Stimulated activated CD4-positive, alpha-beta T cell treated with anti-CD3 and anti-CD28 coated beads, Interleukin-15, amount 100 ng/mL, for 24 hours (primary cell): ENCODE results near the gene PAWR.
"Not testable (repeated sequence)": the region's sequence is repeated elsewhere in the genome, so short reads cannot be mapped to it uniquely, and the experiment has no call there.

Experiments used
- DNase-seq: peaks from one replicate; pipeline ENCODE4 v3.0.0-alpha.2; 2020

The PAWR gene

GRCh38 chr12:79644274-79645234 is 46.2 kb downstream of the PAWR start:
- no peak for DNase-seq

GRCh38 chr12:79643821-79644220 is 46.9 kb downstream of the PAWR start:
- no peak for DNase-seq

- no peak for DNase-seq
These were observed 52.3 kb downstream of the PAWR start for GRCh38 chr12:79638490-79638889.

- no peak for DNase-seq
These were observed 53.7 kb downstream of the PAWR start for GRCh38 chr12:79637093-79637492.

- no peak for DNase-seq
These were observed 55.1 kb downstream of the PAWR start for GRCh38 chr12:79635676-79636075.

GRCh38 chr12:79634957-79635471 is 55.8 kb downstream of the PAWR start:
- DNase-seq = no peak

GRCh38 chr12:79629561-79629960 is 61.2 kb downstream of the PAWR start:
- DNase-seq = no peak

- DNase-seq = not testable (repeated sequence)
These were observed 64.0 kb downstream of the PAWR start for GRCh38 chr12:79626735-79627134.

- DNase-seq = no peak
These were observed 66.4 kb downstream of the PAWR start for GRCh38 chr12:79624378-79624777.

- no peak for DNase-seq
These were observed 70.7 kb downstream of the PAWR start for GRCh38 chr12:79619872-79620562.

GRCh38 chr12:79618848-79619404 is 71.8 kb downstream of the PAWR start:
- DNase-seq = no peak

GRCh38 chr12:79617696-79618095 is 73.1 kb downstream of the PAWR start:
- no peak for DNase-seq

GRCh38 chr12:79615596-79616560 is 74.9 kb downstream of the PAWR start:
- DNase-seq = no peak

- no peak for DNase-seq
These were observed 76.0 kb downstream of the PAWR start for GRCh38 chr12:79614730-79615129.

- no peak for DNase-seq
These were observed 88.9 kb downstream of the PAWR start for GRCh38 chr12:79601908-79602307.

GRCh38 chr12:79597910-79598309 is 92.9 kb downstream of the PAWR start:
- DNase-seq = no peak

GRCh38 chr12:79596719-79597350 is 93.9 kb downstream of the PAWR start:
- DNase-seq = no peak

- no peak for DNase-seq
These were observed 95.5 kb downstream of the PAWR start for GRCh38 chr12:79595273-79595672.

- no peak for DNase-seq
These were observed 97.9 kb downstream of the PAWR start for GRCh38 chr12:79592865-79593264.

- no peak for DNase-seq
These were observed 98.8 kb downstream of the PAWR start for GRCh38 chr12:79591988-79592387.

GRCh38 chr12:79590751-79591150 is 100.0 kb downstream of the PAWR start:
- no peak for DNase-seq

- no peak for DNase-seq
These were observed 103.4 kb downstream of the PAWR start for GRCh38 chr12:79587368-79587767.
